Trophoblast cell (in vitro differentiated cells and primary cell): ENCODE measurements around the gene CBR3.

Source experiments
- DNase-seq, 2 donors: peaks; one replicate each; pipeline ENCODE4 v3.0.0-alpha.2; 2016
- H2AFZ ChIP-seq: 2 replicates; pipeline ENCODE4 v1.6.1; 2013; ENCODE audit warnings: low read length, moderate library complexity, mild to moderate bottlenecking; ENCODE audit not compliant: insufficient read depth, poor library complexity
- H2AK5ac ChIP-seq: 2 replicates; pipeline ENCODE4 v1.6.1; 2013; ENCODE audit warnings: mild to moderate bottlenecking, low read length
- H2BK120ac ChIP-seq: 2 replicates; pipeline ENCODE4 v1.6.1; 2013; ENCODE audit warnings: low read length, mild to moderate bottlenecking, moderate library complexity; ENCODE audit not compliant: insufficient read depth, poor library complexity
- H2BK12ac ChIP-seq: 2 replicates; pipeline ENCODE4 v1.6.1; 2013; ENCODE audit warnings: mild to moderate bottlenecking, low read length, moderate library complexity
- H2BK5ac ChIP-seq: 2 replicates; pipeline ENCODE4 v1.6.1; 2013; ENCODE audit warnings: low read length, low read depth, moderate library complexity, mild to moderate bottlenecking; ENCODE audit not compliant: poor library complexity
- H3K14ac ChIP-seq: 2 replicates; pipeline ENCODE4 v1.6.1; 2013; ENCODE audit warnings: mild to moderate bottlenecking, low read length
- H3K18ac ChIP-seq: 2 replicates; pipeline ENCODE4 v1.6.1; 2013; ENCODE audit warnings: mild to moderate bottlenecking, low read length
- H3K23ac ChIP-seq: 2 replicates; pipeline ENCODE4 v1.6.1; 2013; ENCODE audit warnings: low read length
- H3K27ac ChIP-seq: 2 replicates; pipeline ENCODE4 v1.5.1; 2013; ENCODE audit warnings: low read depth, mild to moderate bottlenecking, inconsistent platforms, low read length, moderate library complexity
- H3K27me3 ChIP-seq: 2 replicates; pipeline ENCODE4 v1.6.1; 2013; ENCODE audit warnings: inconsistent platforms, mild to moderate bottlenecking, low read length, moderate library complexity; ENCODE audit not compliant: insufficient read depth
- H3K36me3 ChIP-seq, 2 experiments: 1 replicate in 1 of 2; 2 replicates in 1 of 2; pipeline ENCODE4 v1.6.1; 2013; ENCODE audit warnings: low read length in 2 of 2, mild to moderate bottlenecking in 2 of 2, moderate library complexity in 1 of 2; ENCODE audit not compliant: insufficient read depth in 2 of 2, control insufficient read depth in 1 of 2
- H3K4ac ChIP-seq: 2 replicates; pipeline ENCODE4 v1.6.1; 2013; ENCODE audit warnings: low read depth, mild to moderate bottlenecking, low read length, moderate library complexity
- H3K4me1 ChIP-seq, 2 experiments: 1 replicate in 1 of 2; 2 replicates in 1 of 2; pipeline ENCODE4 v1.6.1; 2013; ENCODE audit warnings: low read length in 2 of 2, mild to moderate bottlenecking in 2 of 2, moderate library complexity in 1 of 2; ENCODE audit not compliant: insufficient read depth in 2 of 2, control insufficient read depth in 1 of 2
- H3K4me2 ChIP-seq: 2 replicates; pipeline ENCODE4 v1.6.1; 2013; ENCODE audit warnings: inconsistent platforms, mild to moderate bottlenecking, low read length, moderate library complexity
- H3K4me3 ChIP-seq: 2 replicates; pipeline ENCODE4 v1.5.1; 2013; ENCODE audit warnings: mild to moderate bottlenecking, low read depth, low read length, inconsistent platforms
- H3K79me1 ChIP-seq: one replicate; pipeline ENCODE4 v1.6.1; 2013; ENCODE audit warnings: low read length
- H3K79me2 ChIP-seq: 2 replicates; pipeline ENCODE4 v1.6.1; 2013; ENCODE audit warnings: low read length, mild to moderate bottlenecking; ENCODE audit not compliant: control insufficient read depth, insufficient read depth, poor library complexity
- H3K9ac ChIP-seq: 2 replicates; pipeline ENCODE4 v1.6.1; 2013; ENCODE audit warnings: mild to moderate bottlenecking, low read length
- H3K9me3 ChIP-seq: 2 replicates; pipeline ENCODE4 v1.6.1; 2013; ENCODE audit warnings: low read depth, mild to moderate bottlenecking, control low read depth, inconsistent platforms, low read length; ENCODE audit not compliant: insufficient read depth
- H4K12ac ChIP-seq: 2 replicates; pipeline ENCODE4 v1.6.1; 2013; ENCODE audit warnings: low read depth, mild to moderate bottlenecking, low read length, moderate library complexity
- H4K8ac ChIP-seq: 2 replicates; pipeline ENCODE4 v1.6.1; 2013; ENCODE audit warnings: low read depth, mild to moderate bottlenecking, low read length, moderate library complexity
- H4K91ac ChIP-seq: one replicate; pipeline ENCODE4 v1.6.1; 2013; ENCODE audit warnings: low read depth, mild to moderate bottlenecking, low read length, moderate library complexity
- WGBS: extraction: QIAGEN DNeasy Blood & Tissue Kit; methylation state at CpG from one replicate; pipeline ENCODE4 v1.1.7; 2013; ENCODE audit warnings: missing lambda C conversion rate; ENCODE audit not compliant: insufficient read length, insufficient coverage; ENCODE audit errors: extremely low coverage; 5-methylcytosine and 5-hydroxymethylcytosine counted together

CBR3 gene

GRCh38 chr21:36167541-36167940 lies 32.7 kb downstream of the CBR3 start:
- no peak overlapping the region for H2BK5ac ChIP-seq
- whole genome bisulfite sequencing = no CpG with 5 or more reads among the region's 4 CpGs
- H3K23ac ChIP-seq = no peak overlapping the region
- H3K4me2 ChIP-seq = no peak overlapping the region
- H2BK12ac ChIP-seq = no peak overlapping the region
- H3K4me3 ChIP-seq = no peak overlapping the region
- H3K27ac ChIP-seq = no peak overlapping the region
- H3K4ac ChIP-seq = no peak overlapping the region
- H3K4me1 ChIP-seq = peaks cover 23 to 28% of the 10 kb centered on the region in 2 experiments
- H3K79me2 ChIP-seq = peaks cover 3% of the 10 kb centered on the region
- no peak overlapping the region for H2AFZ ChIP-seq
- no peaks in the 10 kb centered on the region for H3K27me3 ChIP-seq
- H4K8ac ChIP-seq = no peak overlapping the region
- peaks cover 3% of the 10 kb centered on the region for H3K9me3 ChIP-seq
- H4K12ac ChIP-seq = no peak overlapping the region
- H2AK5ac ChIP-seq = no peak overlapping the region
- no peak overlapping the region for H4K91ac ChIP-seq
- H3K36me3 ChIP-seq = peaks cover 17 to 19% of the 10 kb centered on the region in 2 experiments
- H3K18ac ChIP-seq = no peak overlapping the region
- no peak overlapping the region for H3K9ac ChIP-seq
- no peak for DNase-seq
- H3K14ac ChIP-seq = no peak overlapping the region
- no peaks in the 10 kb centered on the region for H3K79me1 ChIP-seq
- no peak overlapping the region for H2BK120ac ChIP-seq

DNA sequence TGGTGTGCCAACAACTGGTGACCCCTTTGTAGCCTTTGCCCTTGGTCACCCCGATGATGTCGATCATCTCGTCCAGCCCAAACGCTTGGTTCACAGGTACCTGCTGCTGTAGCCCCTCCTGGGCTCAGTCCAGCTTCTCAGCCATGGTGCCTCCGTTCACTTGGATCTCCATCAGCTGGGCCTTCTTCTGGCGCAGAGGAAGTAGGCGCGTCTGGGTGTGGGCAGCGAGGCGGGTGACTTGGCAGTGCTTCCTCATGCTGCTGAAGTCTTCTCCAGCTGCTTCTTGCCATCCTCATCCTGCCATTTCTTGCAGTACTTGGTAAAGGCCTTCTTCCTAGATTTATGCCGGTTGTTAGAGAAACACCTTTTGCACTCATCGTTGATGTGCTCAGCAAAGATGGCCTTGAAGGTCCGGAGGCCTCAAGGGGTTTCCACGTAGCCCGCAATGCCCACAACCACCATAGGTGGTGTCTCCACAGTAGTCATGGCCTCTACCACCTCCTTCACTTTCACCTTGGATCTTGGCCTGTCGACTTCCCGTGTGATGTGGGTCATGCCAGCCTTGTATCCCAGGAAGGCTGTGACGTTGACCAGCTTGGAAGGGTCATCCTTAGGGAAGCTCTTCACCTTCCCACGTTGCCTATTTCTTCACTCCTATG lies 34.7 kb downstream of the CBR3 start:
- Histone ChIP-seq H3K27me3 (no peaks in the 10 kb centered on the region), H4K8ac (no peak overlapping the region), H3K79me1 (no peaks in the 10 kb centered on the region), H3K9me3 (peaks cover 3% of the 10 kb centered on the region), H3K23ac (no peak overlapping the region), H3K4me3 (no peak overlapping the region), H3K4me1 (peaks cover 16% of the 10 kb centered on the region in 2 experiments), H2AFZ (no peak overlapping the region), H2BK12ac (no peak overlapping the region), H3K4me2 (no peak overlapping the region), H4K12ac (no peak overlapping the region), H2BK5ac (no peak overlapping the region), H2BK120ac (no peak overlapping the region), H2AK5ac (no peak overlapping the region), H3K18ac (no peak overlapping the region), H4K91ac (no peak overlapping the region), H3K27ac (no peak overlapping the region), H3K9ac (no peak overlapping the region), H3K14ac (no peak overlapping the region), H3K4ac (no peak overlapping the region), H3K79me2 (peaks cover 2% of the 10 kb centered on the region), H3K36me3 (peaks cover 19% of the 10 kb centered on the region in 2 experiments)
- no CpG with 5 or more reads among the region's 19 CpGs for WGBS
- no peak for DNase-seq

DNA sequence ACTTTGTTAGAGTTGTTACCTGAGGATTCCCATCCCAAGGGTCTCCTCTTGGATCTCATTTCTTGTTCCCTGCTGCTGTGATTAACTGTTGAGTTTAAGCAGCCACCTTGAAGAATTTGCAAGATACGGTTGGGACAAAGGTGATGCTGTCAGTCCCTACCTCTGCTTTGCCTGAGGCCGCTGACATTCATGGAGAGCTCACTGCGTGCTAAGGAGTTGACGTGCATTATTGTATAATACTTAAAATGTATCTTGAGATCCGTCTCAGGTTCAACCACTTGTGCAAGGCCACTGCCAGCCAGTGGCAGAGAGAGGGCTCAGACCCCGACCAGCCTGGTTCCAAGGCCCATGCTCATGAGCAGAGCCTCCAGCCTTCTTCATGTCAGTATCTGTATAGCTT lies 35.9 kb downstream of the CBR3 start:
- peaks cover 17 to 19% of the 10 kb centered on the region in 2 experiments for H3K36me3 ChIP-seq
- no peak overlapping the region for H3K4me2 ChIP-seq
- H3K27ac ChIP-seq = no peak overlapping the region
- H2BK12ac ChIP-seq = no peak overlapping the region
- H3K4ac ChIP-seq = no peak overlapping the region
- H3K18ac ChIP-seq = no peak overlapping the region
- H3K9ac ChIP-seq = no peak overlapping the region
- H4K8ac ChIP-seq = no peak overlapping the region
- no peak overlapping the region for H2AK5ac ChIP-seq
- no peaks in the 10 kb centered on the region for H3K27me3 ChIP-seq
- no peak overlapping the region for H3K4me3 ChIP-seq
- no peak overlapping the region for H2AFZ ChIP-seq
- no peak overlapping the region for H3K23ac ChIP-seq
- no peak overlapping the region for H2BK120ac ChIP-seq
- no peak overlapping the region for H4K91ac ChIP-seq
- H3K79me1 ChIP-seq = no peaks in the 10 kb centered on the region
- peaks cover 2% of the 10 kb centered on the region for H3K79me2 ChIP-seq
- no peak overlapping the region for H4K12ac ChIP-seq
- DNase-seq = peak; percentile 55 to 70
- WGBS = no CpG with 5 or more reads among the region's 6 CpGs
- no peak overlapping the region for H3K14ac ChIP-seq
- peaks cover 3% of the 10 kb centered on the region for H3K9me3 ChIP-seq
- peaks cover 16% of the 10 kb centered on the region in 2 experiments for H3K4me1 ChIP-seq
- no peak overlapping the region for H2BK5ac ChIP-seq

GRCh38 chr21:36171336-36171735 lies 36.5 kb downstream of the CBR3 start:
- H2BK12ac ChIP-seq = no peak overlapping the region
- H3K36me3 ChIP-seq = peaks cover 17 to 21% of the 10 kb centered on the region in 2 experiments
- no peak overlapping the region for H3K4me2 ChIP-seq
- peaks cover 13 to 16% of the 10 kb centered on the region in 2 experiments for H3K4me1 ChIP-seq
- H3K27ac ChIP-seq = no peak overlapping the region
- no peak for DNase-seq
- H3K4me3 ChIP-seq = no peak overlapping the region
- H3K27me3 ChIP-seq = no peaks in the 10 kb centered on the region
- H3K79me1 ChIP-seq = no peaks in the 10 kb centered on the region
- peaks cover 4% of the 10 kb centered on the region for H3K9me3 ChIP-seq
- no peak overlapping the region for H3K23ac ChIP-seq
- no peak overlapping the region for H4K91ac ChIP-seq
- H4K8ac ChIP-seq = no peak overlapping the region
- no peak overlapping the region for H4K12ac ChIP-seq
- no peak overlapping the region for H2BK5ac ChIP-seq
- H2BK120ac ChIP-seq = no peak overlapping the region
- no peak overlapping the region for H2AK5ac ChIP-seq
- no peak overlapping the region for H3K18ac ChIP-seq
- H3K14ac ChIP-seq = no peak overlapping the region
- no CpG with 5 or more reads among the region's 5 CpGs for WGBS
- H3K4ac ChIP-seq = no peak overlapping the region
- H3K9ac ChIP-seq = no peak overlapping the region
- H2AFZ ChIP-seq = no peak overlapping the region
- peaks cover 2% of the 10 kb centered on the region for H3K79me2 ChIP-seq
